ENCODE data around the gene FZR1.
"Not testable (repeated sequence)": the region's sequence is repeated elsewhere in the genome, so short reads cannot be mapped to it uniquely, and the experiment has no call there.

The FZR1 gene

GRCh38 chr19:3507371-3508120, 1.4 kb downstream of the FZR1 start:
- TF ChIP-seq CTCF (IDR thresholded peaks at IDR 0.05; ENCODE audit: insufficient read depth, missing control alignments) = no peak
- no peak for DNase-seq (ENCODE audit: insufficient read length, low spot score)
- FAIRE-seq = no peak

- FAIRE-seq; DNase-seq (ENCODE audit: insufficient read length, low spot score): not testable (repeated sequence)
Measured at GRCh38 chr19:3508121-3508661, 2.1 kb downstream of the FZR1 start.

DNA sequence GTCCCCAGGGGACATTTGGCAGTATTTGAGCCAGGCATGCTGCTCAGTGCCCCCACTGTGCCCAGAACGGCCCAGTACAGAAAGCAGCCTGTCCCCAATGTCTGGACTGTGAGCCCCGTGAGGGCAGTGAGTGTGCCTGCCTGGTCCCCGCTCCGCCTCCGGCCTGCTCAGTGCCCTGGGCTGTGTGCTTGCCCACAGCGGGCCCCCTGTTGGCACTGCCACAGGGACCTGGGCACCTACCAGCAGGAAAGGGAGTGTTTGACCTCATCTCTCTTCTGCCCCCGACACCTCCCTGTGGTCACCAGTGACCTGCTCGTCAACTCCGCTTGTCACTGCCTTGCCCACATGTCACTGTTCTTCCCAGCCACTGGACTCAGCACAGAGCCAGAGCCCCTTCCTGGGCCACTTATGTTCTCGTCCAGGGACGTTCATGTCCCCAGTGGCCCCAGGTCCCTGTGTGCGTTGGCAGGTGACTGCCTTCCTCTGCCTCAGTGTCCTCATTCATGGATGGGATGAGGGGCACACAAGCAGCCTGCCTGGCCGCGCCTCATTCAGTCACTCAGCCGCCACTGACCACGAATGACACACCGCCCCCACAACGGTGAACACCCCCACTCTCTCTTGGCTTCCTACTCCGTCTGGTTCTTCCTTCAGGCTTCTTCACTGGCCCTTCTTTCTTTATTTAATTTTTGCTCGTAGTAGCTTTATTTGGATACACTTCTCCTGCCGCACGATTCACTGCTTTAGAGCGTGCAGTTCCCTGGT, 2.8 kb downstream of the FZR1 start:
- FAIRE-seq (no peak), DNase-seq (ENCODE audit: insufficient read length, low spot score) (no peak)
- no peak for TF ChIP-seq CTCF (IDR thresholded peaks at IDR 0.05; ENCODE audit: insufficient read depth, missing control alignments)

GRCh38 chr19:3509566-3509989, 3.5 kb downstream of the FZR1 start:
- DNase-seq (ENCODE audit: insufficient read length, low spot score) = no peak

DNA sequence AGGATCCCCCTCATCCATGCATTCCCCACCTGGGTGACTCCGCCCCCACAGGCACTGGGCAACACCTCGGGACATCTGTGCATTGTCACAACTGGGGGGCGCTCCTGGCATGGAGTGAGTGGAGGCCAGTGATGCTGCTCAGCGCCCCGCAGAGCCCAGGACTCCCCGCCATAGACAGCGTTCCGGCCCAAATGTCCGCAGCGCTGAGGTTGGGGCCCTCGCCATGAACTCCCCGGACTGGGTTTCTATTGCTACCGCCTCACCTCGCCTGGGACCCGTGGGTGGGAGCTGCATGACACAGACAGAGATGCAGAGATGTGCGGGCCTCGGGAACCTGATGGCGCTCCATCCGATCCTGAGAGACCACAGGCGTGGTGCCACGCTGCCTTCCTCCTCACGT, 4.6 kb downstream of the FZR1 start:
- DNase-seq (ENCODE audit: insufficient read length, low spot score) (no peak), FAIRE-seq (no peak)
- no peak for TF ChIP-seq CTCF (IDR thresholded peaks at IDR 0.05; ENCODE audit: insufficient read depth, missing control alignments)

More at GRCh38 chr19:3509566-3509989, 3.5 kb downstream of the FZR1 start:
- no peak for FAIRE-seq
- TF ChIP-seq CTCF (IDR thresholded peaks at IDR 0.05; ENCODE audit: insufficient read depth, missing control alignments) = no peak

DNA sequence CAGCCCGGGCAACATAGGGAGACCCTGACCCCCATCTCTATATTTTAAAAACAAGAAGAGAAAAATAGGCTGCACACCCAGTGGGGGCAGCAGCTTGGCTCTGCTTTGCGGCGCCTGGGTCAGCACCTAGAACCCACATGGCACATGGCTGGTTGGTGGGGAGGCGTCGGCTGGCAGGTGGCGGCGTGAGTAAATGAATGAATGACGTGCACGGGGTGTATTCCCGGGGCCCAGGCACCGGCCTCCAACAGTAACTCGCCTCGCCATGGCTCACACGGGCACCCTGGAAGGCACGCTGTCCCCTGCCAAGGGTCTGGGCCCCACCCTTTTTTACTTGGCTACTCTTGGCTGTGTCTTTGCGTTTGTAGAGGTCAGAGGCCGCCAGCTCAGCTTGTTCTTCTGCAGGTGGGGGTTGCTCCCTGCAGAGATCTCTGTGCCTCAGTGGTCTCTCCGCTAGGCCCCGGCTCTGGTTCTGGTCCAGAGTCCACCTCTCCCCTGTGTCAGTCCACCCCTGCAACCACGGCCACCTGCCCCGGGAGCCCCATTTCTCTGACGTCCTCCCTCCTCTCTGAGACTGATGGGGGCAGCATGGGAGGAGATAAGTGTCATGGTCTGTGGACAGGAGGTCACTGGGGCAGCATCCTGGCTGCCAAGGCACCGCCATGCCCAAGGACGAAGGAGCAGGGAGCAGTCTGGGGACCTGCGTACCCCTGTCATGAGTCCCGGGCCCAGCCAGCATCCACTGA, 5.6 kb downstream of the FZR1 start:
- DNase-seq (ENCODE audit: insufficient read length, low spot score) = no peak
- no peak for TF ChIP-seq CTCF (IDR thresholded peaks at IDR 0.05; ENCODE audit: insufficient read depth, missing control alignments)
- FAIRE-seq = no peak

- DNase-seq (ENCODE audit: insufficient read length, low spot score) (no peak), FAIRE-seq (no peak)
- TF ChIP-seq CTCF (IDR thresholded peaks at IDR 0.05; ENCODE audit: insufficient read depth, missing control alignments) = no peak
Measured at GRCh38 chr19:3512562-3513228, 6.6 kb downstream of the FZR1 start.
